Muscle of arm (tissue), 12 donors: ENCODE results near the gene METRNL. TPM values are rescaled to one million over a fixed set of nuclear protein-coding genes. Genes with fewer than 3 reads are reported as not detected.

Source experiments
- DNase-seq: peaks from one replicate; pipeline ENCODE4 v3.0.0-alpha.2; 2013
- polyA plus RNA-seq, 12 donors: library from polyadenylated mRNA; unstranded; fragments of 120-200 nt; gene quantifications; one replicate each; pipeline ENCODE4 v1.2.1, GENCODE V29; 2013; ENCODE audit not compliant: insufficient read length in 12 of 12

METRNL gene
- polyA plus RNA-seq, 12 donors, result 14.0 to 47.7 (median 20.9) TPM; not detected in 1

- DNase-seq, result no peak
Measured at GRCh38 chr17:83089328-83090132, 10.1 kb downstream of the METRNL start.

- no peak for DNase-seq
Measured at GRCh38 chr17:83090444-83091256, 11.2 kb downstream of the METRNL start.

GRCh38 chr17:83091257-83092141 is 12.1 kb downstream of the METRNL start:
- no peak for DNase-seq

- DNase-seq, result no peak
Measured at GRCh38 chr17:83092186-83092585, 12.8 kb downstream of the METRNL start.

- no peak for DNase-seq
Measured at GRCh38 chr17:83092931-83093330, 13.5 kb downstream of the METRNL start.

GRCh38 chr17:83093506-83093905 is 14.1 kb downstream of the METRNL start:
- DNase-seq, result no peak

GRCh38 chr17:83094291-83094690 is 14.9 kb downstream of the METRNL start:
- no peak for DNase-seq

- DNase-seq, result no peak
Measured at GRCh38 chr17:83095016-83095415, 15.6 kb downstream of the METRNL start.

GRCh38 chr17:83096401-83097224 is 17.2 kb downstream of the METRNL start:
- DNase-seq, result no peak

GRCh38 chr17:83097831-83098230 is 18.4 kb downstream of the METRNL start:
- no peak for DNase-seq

GRCh38 chr17:83098241-83099085 is 19.1 kb downstream of the METRNL start:
- DNase-seq, result no peak

GRCh38 chr17:83099086-83099555 is 19.7 kb downstream of the METRNL start:
- no peak for DNase-seq

- no peak for DNase-seq
Measured at GRCh38 chr17:83099570-83100181, 20.3 kb downstream of the METRNL start.

- DNase-seq, result no peak
Measured at GRCh38 chr17:83100220-83100852, 20.9 kb downstream of the METRNL start.

- DNase-seq, result no peak
Measured at GRCh38 chr17:83100853-83101391, 21.5 kb downstream of the METRNL start.

- no peak for DNase-seq
Measured at GRCh38 chr17:83101805-83102480, 22.5 kb downstream of the METRNL start.

GRCh38 chr17:83103200-83103942 is 24.0 kb downstream of the METRNL start:
- no peak for DNase-seq
